Endothelial cell of umbilical vein (primary cell): ENCODE results near the gene PIKFYVE.

ENCODE experiments used
- CTCF ChIP-seq, 2 donors: IDR thresholded peaks; 1 replicate in 1 of 2; 2 replicates in 1 of 2; pipeline ENCODE4 v1.5.1; 2011; ENCODE audit warnings: low read length in 2 of 2, mild to moderate bottlenecking in 2 of 2, moderate library complexity in 2 of 2, control low read depth in 1 of 2, inconsistent platforms in 1 of 2, low read depth in 1 of 2; ENCODE audit not compliant: insufficient read depth in 1 of 2; ENCODE audit errors: extremely low read depth in 1 of 2
- EZH2 ChIP-seq: IDR thresholded peaks from 2 replicates; pipeline ENCODE4 v1.6.1; 2012; ENCODE audit warnings: borderline replicate concordance, low read depth, mild to moderate bottlenecking, moderate library complexity, low read length, inconsistent platforms; ENCODE audit not compliant: severe bottlenecking
- FOS ChIP-seq: IDR thresholded peaks from 2 replicates; pipeline ENCODE4 v1.6.1; 2011; ENCODE audit warnings: mild to moderate bottlenecking, low read length, moderate library complexity, borderline replicate concordance; ENCODE audit not compliant: insufficient read depth
- GATA2 ChIP-seq: IDR thresholded peaks from 2 replicates; pipeline ENCODE4 v1.7.0; 2011; ENCODE audit warnings: low read depth, mild to moderate bottlenecking, moderate library complexity, mixed read lengths, low read length; ENCODE audit not compliant: insufficient read length, insufficient read depth
- JUN ChIP-seq: IDR thresholded peaks from 2 replicates; pipeline ENCODE4 v1.6.1; 2011; ENCODE audit warnings: borderline replicate concordance, low read depth; ENCODE audit not compliant: insufficient read length, insufficient read depth
- MAX ChIP-seq: IDR thresholded peaks from 2 replicates; pipeline ENCODE4 v1.6.1; 2011; ENCODE audit not compliant: insufficient read depth, insufficient read length
- POLR2A ChIP-seq: IDR thresholded peaks from 2 replicates; pipeline ENCODE4 v1.6.1; 2012; ENCODE audit warnings: low read depth, mild to moderate bottlenecking, control low read depth, low read length
- POLR2AphosphoS5 ChIP-seq: IDR thresholded peaks from 2 replicates; pipeline ENCODE4 v1.6.1; 2012; ENCODE audit warnings: low read depth, mild to moderate bottlenecking, control low read depth, low read length, moderate library complexity; ENCODE audit not compliant: insufficient read depth

GRCh38 chr2:208354964-208355381, 88.9 kb downstream of the PIKFYVE start:
- TF ChIP-seq EZH2 = no peak
- TF ChIP-seq CTCF (IDR thresholded peaks at IDR 0.05; ENCODE audit: extremely low read depth in 1 of 2, insufficient read depth in 1 of 2, low read depth in 1 of 2, low read length in 2 of 2) = no peak
- no peak for TF ChIP-seq GATA2
- no peak for TF ChIP-seq POLR2A
- TF ChIP-seq MAX = no peak
- no peak for TF ChIP-seq POLR2AphosphoS5
- TF ChIP-seq JUN = no peak
- TF ChIP-seq FOS = no peak
